GM18517 (cell line): Measurements from ENCODE around the gene BAHCC1.

Experiments used
- ATAC-seq: cut with Tn5 transposase; IDR thresholded peaks from one replicate; pipeline ENCODE4 v1.9.1; 2021; ENCODE audit warnings: mild to moderate bottlenecking, moderate library complexity; ENCODE audit not compliant: unreplicated experiment

The BAHCC1 gene

GRCh38 chr17:81409190-81409935 lies 14.1 kb downstream of the BAHCC1 start:
- ATAC-seq, result no peak

GRCh38 chr17:81410852-81411251 lies 15.6 kb downstream of the BAHCC1 start:
- no peak for ATAC-seq

GRCh38 chr17:81411305-81411704 lies 16.0 kb downstream of the BAHCC1 start:
- no peak for ATAC-seq

- no peak for ATAC-seq
Observed at GRCh38 chr17:81412490-81413093, 17.3 kb downstream of the BAHCC1 start.

GRCh38 chr17:81413497-81414135 lies 18.4 kb downstream of the BAHCC1 start:
- ATAC-seq, result no peak

- ATAC-seq, result no peak
Observed at GRCh38 chr17:81414756-81415516, 19.7 kb downstream of the BAHCC1 start.

GRCh38 chr17:81415681-81416080 lies 20.4 kb downstream of the BAHCC1 start:
- ATAC-seq, result no peak

GRCh38 chr17:81416612-81417011 lies 21.4 kb downstream of the BAHCC1 start:
- ATAC-seq, result no peak

GRCh38 chr17:81417049-81417878 lies 22.0 kb downstream of the BAHCC1 start:
- no peak for ATAC-seq

- ATAC-seq, result no peak
Observed at GRCh38 chr17:81417879-81418709, 22.8 kb downstream of the BAHCC1 start.

- ATAC-seq, result no peak
Observed at GRCh38 chr17:81418710-81419318, 23.6 kb downstream of the BAHCC1 start.

- no peak for ATAC-seq
Observed at GRCh38 chr17:81419319-81419885, 24.1 kb downstream of the BAHCC1 start.

- no peak for ATAC-seq
Observed at GRCh38 chr17:81419886-81420768, 24.9 kb downstream of the BAHCC1 start.

GRCh38 chr17:81420769-81421462 lies 25.7 kb downstream of the BAHCC1 start:
- ATAC-seq, result no peak

GRCh38 chr17:81422776-81423697 lies 27.8 kb downstream of the BAHCC1 start:
- no peak for ATAC-seq

GRCh38 chr17:81423698-81424071 lies 28.4 kb downstream of the BAHCC1 start:
- no peak for ATAC-seq
